ENCODE data around the gene HSPA1B.

DNA sequence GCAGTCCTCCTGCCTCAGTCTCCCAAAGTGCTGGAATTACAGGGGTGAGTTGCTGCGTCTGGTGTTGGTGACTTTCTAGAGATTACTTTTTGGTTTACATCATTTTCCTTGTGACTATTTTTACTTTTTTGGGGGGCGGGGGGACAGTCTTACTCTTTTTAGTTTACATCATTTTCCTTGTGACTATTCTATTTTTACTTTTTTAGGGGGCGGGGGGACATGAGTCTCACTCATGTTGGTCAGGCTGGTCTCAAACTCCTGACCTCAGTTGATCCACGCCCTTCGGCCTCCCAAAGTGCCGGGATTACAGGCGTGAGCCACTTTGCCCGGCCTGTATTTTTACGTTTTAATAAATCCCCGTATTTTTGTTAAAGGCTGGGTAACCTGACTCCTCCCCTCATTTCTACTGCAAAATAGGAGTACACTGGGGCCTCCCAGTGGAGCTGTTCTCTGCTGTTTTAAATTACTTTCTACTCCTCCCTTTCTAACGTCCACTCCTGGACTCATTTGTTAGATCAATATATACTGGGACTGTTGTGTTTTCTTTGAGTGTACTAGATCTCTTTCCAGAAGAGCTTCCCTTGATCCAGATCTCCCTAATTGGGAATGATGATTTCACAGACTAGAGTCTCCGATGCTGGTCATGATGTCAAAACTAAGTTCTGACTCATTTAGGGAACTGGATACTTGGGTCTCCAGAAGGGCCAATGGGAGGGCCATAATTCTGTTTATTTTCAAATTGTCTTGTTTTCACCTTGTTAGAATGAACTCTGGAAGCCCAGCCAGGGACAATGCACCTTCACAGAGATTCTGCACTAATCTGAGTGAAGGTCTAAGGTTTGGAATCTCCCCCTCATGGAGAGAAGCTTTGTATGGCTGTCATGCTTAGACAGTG lies 9.2 kb downstream of the HSPA1B start:
- TF ChIP-seq, protein P1, sequence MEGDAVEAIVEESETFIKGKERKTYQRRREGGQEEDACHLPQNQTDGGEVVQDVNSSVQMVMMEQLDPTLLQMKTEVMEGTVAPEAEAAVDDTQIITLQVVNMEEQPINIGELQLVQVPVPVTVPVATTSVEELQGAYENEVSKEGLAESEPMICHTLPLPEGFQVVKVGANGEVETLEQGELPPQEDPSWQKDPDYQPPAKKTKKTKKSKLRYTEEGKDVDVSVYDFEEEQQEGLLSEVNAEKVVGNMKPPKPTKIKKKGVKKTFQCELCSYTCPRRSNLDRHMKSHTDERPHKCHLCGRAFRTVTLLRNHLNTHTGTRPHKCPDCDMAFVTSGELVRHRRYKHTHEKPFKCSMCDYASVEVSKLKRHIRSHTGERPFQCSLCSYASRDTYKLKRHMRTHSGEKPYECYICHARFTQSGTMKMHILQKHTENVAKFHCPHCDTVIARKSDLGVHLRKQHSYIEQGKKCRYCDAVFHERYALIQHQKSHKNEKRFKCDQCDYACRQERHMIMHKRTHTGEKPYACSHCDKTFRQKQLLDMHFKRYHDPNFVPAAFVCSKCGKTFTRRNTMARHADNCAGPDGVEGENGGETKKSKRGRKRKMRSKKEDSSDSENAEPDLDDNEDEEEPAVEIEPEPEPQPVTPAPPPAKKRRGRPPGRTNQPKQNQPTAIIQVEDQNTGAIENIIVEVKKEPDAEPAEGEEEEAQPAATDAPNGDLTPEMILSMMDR (IDR thresholded peaks at IDR 0.05 in 4 of 5, conservative IDR thresholded peaks at IDR 0.05 in 1 of 5): no peak
- no peak for TF ChIP-seq POLR2A (IDR thresholded peaks at IDR 0.05)
